ENCODE measurements around the gene YRDC.

YRDC gene

GRCh38 chr1:37792943-37793686 lies 14.9 kb downstream of the YRDC start:
- H3K9me3 ChIP-seq (ENCODE audit: control insufficient read depth, insufficient read depth, low read depth, low read length): no peaks in the 10 kb centered on the region
- H3K36me3 ChIP-seq (ENCODE audit: control insufficient read depth in 2 of 2, insufficient read depth in 1 of 2, low read length in 2 of 2): peaks cover 0 to 24% of the 10 kb centered on the region in 2 experiments; a peak in 2 of 3 replicates
- peak overlapping the region; percentile 70 for H3K4me3 ChIP-seq (ENCODE audit: low read depth, low read length)
- ChIA-PET POLR2A (no interaction called here), CTCF (no interaction called here)
- H3K27ac ChIP-seq (ENCODE audit: extremely low read depth, low read depth, low read length): no peak overlapping the region; the same call in 1 of the 2 replicates
- TF ChIP-seq ZNF280D (tag by site-specific recombination; IDR thresholded peaks at IDR 0.05) (no peak), ZNF785 (tag by site-specific recombination; IDR thresholded peaks at IDR 0.05) (no peak), ZNF664 (tag by site-specific recombination; IDR thresholded peaks at IDR 0.05) (peak; percentile 78), BCL11A (tag by site-specific recombination; IDR thresholded peaks at IDR 0.05; ENCODE audit: low read depth) (no peak), PATZ1 (tag by site-specific recombination; IDR thresholded peaks at IDR 0.05) (0 out of 2 replicates have a peak, but pooled peaks have one; percentile 4), ZNF792 (tag by site-specific recombination; IDR thresholded peaks at IDR 0.05) (no peak)
- peaks cover 7% of the 10 kb centered on the region; the same call in 1 of the 2 replicates for H3K4me1 ChIP-seq (ENCODE audit: control insufficient read depth, insufficient read depth, low read length)

GRCh38 chr1:37782491-37782890 lies 25.5 kb downstream of the YRDC start:
- no peak overlapping the region for H3K27ac ChIP-seq (ENCODE audit: extremely low read depth, low read depth, low read length)
- H3K4me1 ChIP-seq (ENCODE audit: control insufficient read depth, insufficient read depth, low read length): no peaks in the 10 kb centered on the region
- CTCF ChIA-PET: no interaction called here

More at GRCh38 chr1:37782491-37782890, 25.5 kb downstream of the YRDC start:
- no peak overlapping the region for H3K4me3 ChIP-seq (ENCODE audit: low read depth, low read length)
- no peaks in the 10 kb centered on the region for H3K36me3 ChIP-seq (ENCODE audit: control insufficient read depth in 2 of 2, insufficient read depth in 1 of 2, low read length in 2 of 2)
- POLR2A ChIA-PET: interaction anchor here (0.7 to 1.3 kb wide), 2 partner anchors 12 to 65 kb away, joined by 3 to 4 read pairs; no protein-coding TSS in a partner anchor
- TF ChIP-seq ZSCAN5A (tag by site-specific recombination; IDR thresholded peaks at IDR 0.05): no peak
- TF ChIP-seq GFI1B (tag by site-specific recombination; IDR thresholded peaks at IDR 0.05): no peak
- no peak for TF ChIP-seq SP3 (tag by site-specific recombination; IDR thresholded peaks at IDR 0.05)
- TF ChIP-seq ZNF692 (tag by site-specific recombination; IDR thresholded peaks at IDR 0.05): no peak
- TF ChIP-seq ZNF2 (tag by site-specific recombination; IDR thresholded peaks at IDR 0.05): no peak
- no peak for TF ChIP-seq ZNF488 (tag by site-specific recombination; IDR thresholded peaks at IDR 0.05)
- no peak for TF ChIP-seq GLI2 (tag by site-specific recombination; IDR thresholded peaks at IDR 0.05; ENCODE audit: borderline replicate concordance, low read depth)
- no peak for TF ChIP-seq REPIN1 (tag by site-specific recombination; IDR thresholded peaks at IDR 0.05; ENCODE audit: low read depth)
- no peak for TF ChIP-seq ZNF639 (tag by site-specific recombination; IDR thresholded peaks at IDR 0.05)
- TF ChIP-seq ZNF16 (tag by site-specific recombination; IDR thresholded peaks at IDR 0.05; ENCODE audit: low read depth): no peak
- TF ChIP-seq ZNF549 (tag by site-specific recombination; IDR thresholded peaks at IDR 0.05): no peak
- no peak for TF ChIP-seq ZNF19 (tag by site-specific recombination; IDR thresholded peaks at IDR 0.05; ENCODE audit: low read depth)
- H3K9me3 ChIP-seq (ENCODE audit: control insufficient read depth, insufficient read depth, low read depth, low read length): no peaks in the 10 kb centered on the region

Measured in HEK293 (cell line).